OCI-LY7 (cell line): ENCODE results near the gene MAP3K5.

Experiments
- EZH2phosphoT487 ChIP-seq: fragments of 200-600 bp; sonication (generic); IDR thresholded peaks from 2 replicates; pipeline ENCODE4 v1.6.1; 2018; ENCODE audit warnings: low read depth, borderline replicate concordance, mild to moderate bottlenecking, mixed run types, antibody characterized with exemption, low read length, moderate library complexity, mixed read lengths
- TF ChIP-seq, protein P1 (sequence below): fragments of 200-600 bp; sonication (generic); conservative IDR thresholded peaks from 2 replicates; pipeline ENCODE4 v1.5.1; 2014; ENCODE audit warnings: mild to moderate bottlenecking, antibody characterized with exemption, low read length, moderate library complexity, mixed read lengths

DNA sequence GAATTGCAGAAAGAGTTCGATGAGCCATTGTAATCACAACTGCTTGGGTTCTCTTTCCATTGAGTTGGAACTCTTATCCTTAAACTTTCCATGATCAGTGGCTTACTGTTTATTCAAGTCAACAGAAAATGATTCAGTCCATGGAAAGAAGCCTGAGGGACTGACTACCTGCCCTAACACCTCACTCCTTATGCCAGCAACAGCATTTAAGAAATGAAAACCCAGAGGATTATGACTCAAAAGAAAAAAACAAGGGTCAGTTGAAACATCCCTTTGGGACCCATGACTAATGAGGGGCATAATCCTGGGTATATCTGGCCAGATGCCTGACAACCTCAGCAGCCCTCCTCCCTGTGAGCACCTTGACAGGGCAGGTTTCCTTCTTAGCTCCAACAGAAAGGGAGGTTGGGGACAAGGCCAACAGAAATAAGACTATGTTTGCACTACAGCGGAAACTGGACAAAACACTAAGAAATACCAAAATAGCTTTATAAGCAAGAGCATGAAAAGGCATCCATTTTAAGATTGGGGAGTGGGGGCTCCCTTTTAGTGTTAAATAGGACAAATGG, 106.7 kb downstream of the MAP3K5 start:
- no peak for TF ChIP-seq EZH2phosphoT487
- TF ChIP-seq, protein P1, sequence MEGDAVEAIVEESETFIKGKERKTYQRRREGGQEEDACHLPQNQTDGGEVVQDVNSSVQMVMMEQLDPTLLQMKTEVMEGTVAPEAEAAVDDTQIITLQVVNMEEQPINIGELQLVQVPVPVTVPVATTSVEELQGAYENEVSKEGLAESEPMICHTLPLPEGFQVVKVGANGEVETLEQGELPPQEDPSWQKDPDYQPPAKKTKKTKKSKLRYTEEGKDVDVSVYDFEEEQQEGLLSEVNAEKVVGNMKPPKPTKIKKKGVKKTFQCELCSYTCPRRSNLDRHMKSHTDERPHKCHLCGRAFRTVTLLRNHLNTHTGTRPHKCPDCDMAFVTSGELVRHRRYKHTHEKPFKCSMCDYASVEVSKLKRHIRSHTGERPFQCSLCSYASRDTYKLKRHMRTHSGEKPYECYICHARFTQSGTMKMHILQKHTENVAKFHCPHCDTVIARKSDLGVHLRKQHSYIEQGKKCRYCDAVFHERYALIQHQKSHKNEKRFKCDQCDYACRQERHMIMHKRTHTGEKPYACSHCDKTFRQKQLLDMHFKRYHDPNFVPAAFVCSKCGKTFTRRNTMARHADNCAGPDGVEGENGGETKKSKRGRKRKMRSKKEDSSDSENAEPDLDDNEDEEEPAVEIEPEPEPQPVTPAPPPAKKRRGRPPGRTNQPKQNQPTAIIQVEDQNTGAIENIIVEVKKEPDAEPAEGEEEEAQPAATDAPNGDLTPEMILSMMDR, result no peak
